ENCODE results near the gene RASA4B. TPM values are rescaled to one million over a fixed set of nuclear protein-coding genes. Genes with fewer than 3 reads are reported as not detected.

Gene RASA4B
- total and polyA plus RNA-seq, 2 experiments from 2014 or later: 0.99 to 1.5 TPM

- TF ChIP-seq ZNF462 (CRISPR knock-in tag; IDR thresholded peaks at IDR 0.05) (no peak), CREB1 (CRISPR knock-in tag; IDR thresholded peaks at IDR 0.05; ENCODE audit: low read depth) (no peak), REST (IDR thresholded peaks at IDR 0.05; ENCODE audit: unreplicated experiment) (no peak), NANOG (IDR thresholded peaks at IDR 0.05; ENCODE audit: borderline replicate concordance) (no peak), EZH2phosphoT487 (IDR thresholded peaks at IDR 0.05; ENCODE audit: unreplicated experiment) (no peak), EZH2 (IDR thresholded peaks at IDR 0.05; ENCODE audit: low read depth, unreplicated experiment) (no peak), ZNF331 (CRISPR knock-in tag; IDR thresholded peaks at IDR 0.05; ENCODE audit: low read depth) (no peak), STAT1 (IDR thresholded peaks at IDR 0.05; ENCODE audit: unreplicated experiment) (no peak)
These were observed 51.5 kb downstream of the RASA4B start (continued) for GRCh38 chr7:102466097-102466496.
